Measurements from ENCODE around the gene CCL22.

- no peak for TF ChIP-seq CTCF (conservative IDR thresholded peaks at IDR 0.05; ENCODE audit: low read length)
- no peak for TF ChIP-seq EZH2phosphoT487 (IDR thresholded peaks at IDR 0.05; ENCODE audit: borderline replicate concordance)
These were observed 36.4 kb downstream of the CCL22 start for GRCh38 chr16:57395026-57395425.
